DND-41 (cell line): ENCODE measurements around the gene VEGFA.

ENCODE experiments used
- ATAC-seq: fragments of 200-7000 bp; cut with Tn5 transposase; 3 replicates; pipeline ENCODE4 v1.9.1; 2021; ENCODE audit warnings: low read depth; ENCODE audit not compliant: insufficient read depth
- DNase-seq: peaks from one replicate; pipeline ENCODE4 v3.0.0-alpha.2; 2020
- H2AFZ ChIP-seq: 2 replicates; pipeline ENCODE4 v1.6.0; 2012; ENCODE audit warnings: low read depth, low read length
- H3K27ac ChIP-seq: 2 replicates; pipeline ENCODE4 v1.5.1; 2012; ENCODE audit warnings: low read length, inconsistent platforms
- H3K27me3 ChIP-seq: fragments of 200-600 bp; sonication (generic); 2 replicates; pipeline ENCODE4 v1.6.0; 2012; ENCODE audit warnings: low read length, mild to moderate bottlenecking, inconsistent platforms; ENCODE audit not compliant: insufficient read depth, poor library complexity
- H3K36me3 ChIP-seq: 2 replicates; pipeline ENCODE4 v1.5.1; 2012; ENCODE audit warnings: low read length, inconsistent platforms; ENCODE audit not compliant: insufficient read depth
- H3K4me1 ChIP-seq: 2 replicates; pipeline ENCODE4 v1.5.1; 2012; ENCODE audit warnings: mild to moderate bottlenecking, low read length; ENCODE audit not compliant: insufficient read depth
- H3K4me2 ChIP-seq: 2 replicates; pipeline ENCODE4 v1.6.0; 2012; ENCODE audit warnings: mild to moderate bottlenecking, moderate library complexity, low read length, inconsistent platforms; ENCODE audit not compliant: insufficient read depth
- H3K4me3 ChIP-seq, 2 experiments: fragments of 200-600 bp in 1 of 2; shearing (Covaris generic) in 1 of 2; 2 replicates each; pipeline ENCODE4 v1.5.1; 2012 to 2016; ENCODE audit warnings: inconsistent platforms in 2 of 2, low read length in 2 of 2, mild to moderate bottlenecking in 2 of 2, low read depth in 1 of 2, moderate library complexity in 1 of 2
- H3K79me2 ChIP-seq: 2 replicates; pipeline ENCODE4 v1.6.0; 2012; ENCODE audit warnings: low read length, inconsistent platforms; ENCODE audit not compliant: insufficient read depth
- H3K9ac ChIP-seq: 2 replicates; pipeline ENCODE4 v1.6.0; 2012; ENCODE audit warnings: low read depth, mild to moderate bottlenecking, inconsistent platforms, low read length, moderate library complexity
- H3K9me3 ChIP-seq: 2 replicates; pipeline ENCODE4 v1.5.1; 2012; ENCODE audit warnings: low read length, moderate library complexity, mild to moderate bottlenecking, inconsistent platforms; ENCODE audit not compliant: insufficient read depth, severe bottlenecking
- H4K20me1 ChIP-seq: 2 replicates; pipeline ENCODE4 v1.6.0; 2012; ENCODE audit warnings: low read length; ENCODE audit not compliant: insufficient read depth
- CTCF ChIP-seq: IDR thresholded peaks from 2 replicates; pipeline ENCODE4 v1.5.1; 2012; ENCODE audit warnings: borderline replicate concordance, low read length, moderate library complexity, mild to moderate bottlenecking; ENCODE audit not compliant: poor library complexity, severe bottlenecking; ENCODE audit errors: extremely low read depth
- EZH2 ChIP-seq: IDR thresholded peaks from 3 replicates; pipeline ENCODE4 v1.6.1; 2012; ENCODE audit warnings: borderline replicate concordance, low read depth, mild to moderate bottlenecking, moderate library complexity, low read length, inconsistent platforms; ENCODE audit not compliant: severe bottlenecking

Gene VEGFA

DNA sequence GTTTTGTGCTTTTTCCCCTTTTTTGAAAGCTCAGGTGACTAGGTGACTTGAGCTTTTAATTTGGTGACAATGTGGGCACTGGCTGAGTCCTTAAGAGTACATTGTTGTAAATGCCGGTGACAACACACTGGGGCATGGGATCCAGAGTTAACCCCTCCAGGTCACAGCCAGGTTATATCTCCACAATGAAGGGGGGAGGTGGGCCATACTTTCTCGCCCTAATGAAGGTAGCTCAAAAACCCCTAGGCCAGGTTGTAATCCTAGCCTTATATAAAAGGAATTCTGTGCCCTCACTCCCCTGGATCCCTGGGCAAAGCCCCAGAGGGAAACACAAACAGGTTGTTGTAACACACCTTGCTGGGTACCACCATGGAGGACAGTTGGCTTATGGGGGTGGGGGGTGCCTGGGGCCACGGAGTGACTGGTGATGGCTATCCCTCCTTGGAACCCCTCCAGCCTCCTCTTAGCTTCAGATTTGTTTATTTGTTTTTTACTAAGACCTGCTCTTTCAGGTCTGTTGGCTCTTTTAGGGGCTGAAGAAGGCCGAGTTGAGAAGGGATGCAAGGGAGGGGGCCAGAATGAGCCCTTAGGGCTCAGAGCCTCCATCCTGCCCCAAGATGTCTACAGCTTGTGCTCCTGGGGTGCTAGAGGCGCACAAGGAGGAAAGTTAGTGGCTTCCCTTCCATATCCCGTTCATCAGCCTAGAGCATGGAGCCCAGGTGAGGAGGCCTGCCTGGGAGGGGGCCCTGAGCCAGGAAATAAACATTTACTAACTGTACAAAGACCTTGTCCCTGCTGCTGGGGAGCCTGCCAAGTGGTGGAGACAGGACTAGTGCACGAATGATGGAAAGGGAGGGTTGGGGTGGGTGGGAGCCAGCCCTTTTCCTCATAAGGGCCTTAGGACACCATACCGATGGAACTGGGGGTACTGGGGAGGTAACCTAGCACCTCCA lies 2.2 kb upstream of the VEGFA start:
- ATAC-seq: no peak

GRCh38 chr6:43768506-43768860 lies 1.5 kb upstream of the VEGFA start:
- Histone ChIP-seq H3K4me1 (peaks cover 42% of the 10 kb centered on the region), H3K27ac (no peak overlapping the region), H2AFZ (no peak overlapping the region), H3K79me2 (peaks cover 35% of the 10 kb centered on the region), H3K4me3 (no peak overlapping the region), H3K9me3 (no peaks in the 10 kb centered on the region), H3K4me2 (no peak overlapping the region), H3K27me3 (peaks cover 61% of the 10 kb centered on the region), H4K20me1 (peaks cover 23% of the 10 kb centered on the region), H3K36me3 (peaks cover 21% of the 10 kb centered on the region; the same call in 1 of the 2 replicates), H3K9ac (no peak overlapping the region)
- no peak for ATAC-seq
- TF ChIP-seq EZH2 (no peak), CTCF (no peak)
- DNase-seq: no peak

More for the DNA sequence above, 2.2 kb upstream of the VEGFA start:
- Histone ChIP-seq H3K27me3 (peaks cover 67% of the 10 kb centered on the region), H3K4me1 (peaks cover 36% of the 10 kb centered on the region), H3K9me3 (no peaks in the 10 kb centered on the region), H3K9ac (no peak overlapping the region), H4K20me1 (peaks cover 16% of the 10 kb centered on the region), H3K4me3 (no peak overlapping the region), H3K36me3 (peaks cover 16% of the 10 kb centered on the region; the same call in 1 of the 2 replicates), H3K79me2 (peaks cover 28% of the 10 kb centered on the region), H2AFZ (no peak overlapping the region), H3K4me2 (no peak overlapping the region), H3K27ac (no peak overlapping the region)
- no peak for DNase-seq
- no peak for TF ChIP-seq EZH2
- TF ChIP-seq CTCF: no peak

GRCh38 chr6:43768983-43769525 lies 957 bp upstream of the VEGFA start:
- H3K9ac ChIP-seq: no peak overlapping the region
- peaks cover 59% of the 10 kb centered on the region for H3K27me3 ChIP-seq
- H3K79me2 ChIP-seq: peaks cover 41% of the 10 kb centered on the region
- no peak for DNase-seq
- no peak overlapping the region; a peak in 1 of 4 replicates for H3K4me3 ChIP-seq
- H3K4me1 ChIP-seq: peaks cover 48% of the 10 kb centered on the region
- no peak overlapping the region for H2AFZ ChIP-seq
- H4K20me1 ChIP-seq: peaks cover 29% of the 10 kb centered on the region
- H3K9me3 ChIP-seq: no peaks in the 10 kb centered on the region
- no peak for ATAC-seq
- no peak overlapping the region for H3K27ac ChIP-seq
- peak overlapping the region; percentile 98 for H3K4me2 ChIP-seq
- no peak for TF ChIP-seq CTCF
- no peak for TF ChIP-seq EZH2
- H3K36me3 ChIP-seq: peaks cover 25% of the 10 kb centered on the region; the same call in 1 of the 2 replicates
